ENCODE results near the gene LTK.

The LTK gene

DNA sequence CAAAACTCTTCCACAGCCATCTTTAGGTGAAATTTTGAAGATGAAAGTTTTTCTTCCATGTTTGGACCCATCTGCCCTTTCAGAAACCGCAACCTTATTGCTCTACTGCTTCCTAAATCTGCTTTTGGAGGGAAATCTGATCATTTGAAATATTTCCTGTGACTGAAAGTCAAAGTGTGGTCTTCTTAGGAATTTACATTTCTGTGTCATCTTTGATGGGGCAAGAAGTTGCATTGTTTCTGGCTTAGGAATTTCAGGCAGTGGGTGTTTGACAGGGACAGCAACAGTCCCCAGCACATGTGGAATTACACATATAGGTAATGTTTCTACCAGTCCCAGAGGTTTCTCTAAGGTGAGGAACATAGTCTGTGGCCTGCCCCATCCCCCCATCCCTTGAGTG lies 40.1 kb upstream of the LTK start:
- TF ChIP-seq, protein P1, sequence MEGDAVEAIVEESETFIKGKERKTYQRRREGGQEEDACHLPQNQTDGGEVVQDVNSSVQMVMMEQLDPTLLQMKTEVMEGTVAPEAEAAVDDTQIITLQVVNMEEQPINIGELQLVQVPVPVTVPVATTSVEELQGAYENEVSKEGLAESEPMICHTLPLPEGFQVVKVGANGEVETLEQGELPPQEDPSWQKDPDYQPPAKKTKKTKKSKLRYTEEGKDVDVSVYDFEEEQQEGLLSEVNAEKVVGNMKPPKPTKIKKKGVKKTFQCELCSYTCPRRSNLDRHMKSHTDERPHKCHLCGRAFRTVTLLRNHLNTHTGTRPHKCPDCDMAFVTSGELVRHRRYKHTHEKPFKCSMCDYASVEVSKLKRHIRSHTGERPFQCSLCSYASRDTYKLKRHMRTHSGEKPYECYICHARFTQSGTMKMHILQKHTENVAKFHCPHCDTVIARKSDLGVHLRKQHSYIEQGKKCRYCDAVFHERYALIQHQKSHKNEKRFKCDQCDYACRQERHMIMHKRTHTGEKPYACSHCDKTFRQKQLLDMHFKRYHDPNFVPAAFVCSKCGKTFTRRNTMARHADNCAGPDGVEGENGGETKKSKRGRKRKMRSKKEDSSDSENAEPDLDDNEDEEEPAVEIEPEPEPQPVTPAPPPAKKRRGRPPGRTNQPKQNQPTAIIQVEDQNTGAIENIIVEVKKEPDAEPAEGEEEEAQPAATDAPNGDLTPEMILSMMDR (IDR thresholded peaks at IDR 0.05; ENCODE audit: low read depth, low read length, missing control alignments) = no peak
- H3K4me3 ChIP-seq (ENCODE audit: low read depth, low read length) = no peak overlapping the region
- DNase-seq (ENCODE audit: low read depth) = no peak

DNA sequence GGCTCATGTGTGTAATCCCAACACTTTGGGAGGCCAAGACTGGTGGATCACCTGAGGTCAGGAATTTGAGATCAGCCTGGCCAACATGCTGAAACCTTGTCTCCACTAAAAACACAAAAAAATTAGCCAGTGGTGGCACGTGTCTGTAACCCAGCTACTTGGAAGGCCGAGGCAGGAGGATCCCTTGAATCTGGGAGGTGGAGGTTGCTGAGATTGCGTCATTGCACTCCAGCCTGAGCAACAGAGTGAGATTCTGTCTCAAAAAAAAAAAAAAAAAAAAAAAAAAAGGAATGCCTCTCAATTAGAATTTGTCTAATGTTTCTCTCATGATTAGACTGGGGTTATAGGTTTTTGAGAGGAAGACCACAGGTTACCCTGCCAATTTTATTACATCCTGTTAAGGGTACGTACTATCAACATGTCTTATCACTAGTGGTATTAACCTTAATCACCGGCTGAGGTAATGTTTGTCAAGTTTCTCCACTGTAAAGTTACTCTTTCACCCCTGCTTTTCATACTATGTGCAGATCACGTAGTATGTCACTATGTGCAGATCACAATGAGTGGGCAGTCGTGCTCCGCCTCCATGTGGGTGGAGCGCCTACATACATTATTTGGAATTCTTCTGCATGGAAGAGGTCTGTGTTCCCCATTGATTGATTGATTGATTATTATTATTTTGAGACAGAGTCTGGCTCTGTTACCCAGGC lies 36.6 kb upstream of the LTK start:
- no peak for DNase-seq (ENCODE audit: low read depth)
- no peak overlapping the region for H3K4me3 ChIP-seq (ENCODE audit: low read depth, low read length)
- TF ChIP-seq, protein P1 (IDR thresholded peaks at IDR 0.05; ENCODE audit: low read depth, low read length, missing control alignments) = no peak

- no peak for DNase-seq (ENCODE audit: low read depth)
- TF ChIP-seq, protein P1 (IDR thresholded peaks at IDR 0.05; ENCODE audit: low read depth, low read length, missing control alignments) = no peak
Observed at GRCh38 chr15:41546851-41547786, 33.5 kb upstream of the LTK start.

GRCh38 chr15:41545218-41545617 lies 31.6 kb upstream of the LTK start:
- DNase-seq (ENCODE audit: low read depth) = no peak
- H3K4me3 ChIP-seq (ENCODE audit: low read depth, low read length) = no peak overlapping the region
- TF ChIP-seq, protein P1 (IDR thresholded peaks at IDR 0.05; ENCODE audit: low read depth, low read length, missing control alignments) = no peak

More at GRCh38 chr15:41546851-41547786, 33.5 kb upstream of the LTK start:
- no peak overlapping the region for H3K4me3 ChIP-seq (ENCODE audit: low read depth, low read length)

GRCh38 chr15:41544650-41545015 lies 31.0 kb upstream of the LTK start:
- no peak for DNase-seq (ENCODE audit: low read depth)
- no peak overlapping the region for H3K4me3 ChIP-seq (ENCODE audit: low read depth, low read length)
- TF ChIP-seq, protein P1 (IDR thresholded peaks at IDR 0.05; ENCODE audit: low read depth, low read length, missing control alignments) = no peak

- DNase-seq (ENCODE audit: low read depth) = no peak
- peak overlapping the region; percentile 66 for H3K4me3 ChIP-seq (ENCODE audit: low read depth, low read length)
- TF ChIP-seq, protein P1 (IDR thresholded peaks at IDR 0.05; ENCODE audit: low read depth, low read length, missing control alignments) = no peak
Observed at GRCh38 chr15:41543521-41543870, 29.9 kb upstream of the LTK start.

Data from GM12864 (cell line).